Stimulated activated CD8-positive, alpha-beta memory T cell treated with anti-CD3 and anti-CD28 coated beads, Interleukin-15, amount 100 ng/mL, for 48 hours (primary cell): ENCODE results near the gene THPO.

Experiments
- DNase-seq, 2 donors: peaks; one replicate each; pipeline ENCODE4 v3.0.0-alpha.2; 2020; ENCODE audit warnings: low read depth in 2 of 2

The THPO gene

DNA sequence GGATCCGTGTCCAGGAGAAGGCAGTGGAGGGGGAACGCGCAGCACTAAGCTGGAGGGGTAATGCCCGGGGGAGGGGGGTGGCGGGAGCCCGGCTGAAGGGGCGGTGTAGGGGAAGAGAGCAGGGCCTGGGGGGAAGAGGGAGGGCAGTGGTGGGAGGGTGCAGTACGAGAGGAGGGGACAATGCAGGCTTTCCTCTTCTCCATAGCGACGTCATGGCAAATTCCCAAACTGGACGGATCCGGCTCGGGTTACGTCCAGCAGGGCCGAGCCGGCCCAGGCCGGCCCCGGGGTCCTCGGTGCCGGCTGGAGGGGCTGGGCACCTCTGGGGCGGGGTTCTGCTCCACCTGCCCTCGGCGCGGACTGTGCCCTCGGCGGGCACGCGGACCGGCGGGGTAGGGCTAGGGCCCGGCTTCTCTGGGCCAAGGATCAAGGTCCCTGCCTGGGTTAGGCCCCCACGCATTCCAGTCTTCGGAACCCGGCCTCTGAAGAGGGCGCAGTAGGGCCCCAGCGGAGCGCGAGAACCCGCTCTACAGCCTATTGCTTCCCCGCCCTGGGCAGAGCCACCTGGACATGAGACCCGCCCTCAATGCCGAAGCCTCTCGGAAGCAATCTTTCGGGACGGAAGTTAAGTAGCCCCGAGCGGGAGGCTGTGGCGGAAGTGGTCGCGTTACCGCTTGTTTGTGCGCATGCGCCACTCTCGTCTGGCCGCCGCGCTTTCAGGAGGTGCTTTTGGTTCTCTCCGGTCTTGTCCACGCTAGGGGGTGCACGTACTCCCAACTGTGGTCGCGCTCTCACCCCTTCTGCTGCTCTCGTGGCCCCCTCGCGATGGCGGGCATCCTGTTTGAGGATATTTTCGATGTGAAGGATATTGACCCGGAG is 15.1 kb downstream of the THPO start:
- peak; percentile 95 to 96 for DNase-seq

GRCh38 chr3:184361932-184362667 is 15.9 kb downstream of the THPO start:
- DNase-seq = peak; percentile 16 to 35

DNA sequence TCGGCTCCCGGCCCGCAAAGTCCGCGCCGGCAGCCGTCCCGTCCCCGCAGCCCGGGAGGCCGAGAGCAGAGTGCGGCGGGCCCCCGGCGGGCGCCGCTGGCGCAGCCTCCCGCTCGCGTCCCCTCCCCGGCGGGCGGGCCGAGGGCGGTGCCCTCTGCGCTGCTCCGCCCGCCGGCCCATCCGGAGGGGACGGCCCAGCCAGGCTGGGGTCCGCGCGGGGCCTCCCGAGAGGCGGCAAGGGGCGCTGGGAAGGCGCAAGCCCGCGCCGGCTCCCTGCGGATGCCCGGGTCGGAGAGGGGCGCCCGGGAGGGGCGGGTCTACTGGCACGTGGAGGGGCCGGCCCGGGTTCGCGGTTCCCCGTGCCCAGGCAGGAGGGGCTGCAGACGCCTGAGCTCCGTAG is 16.5 kb downstream of the THPO start, which contains the start of the genes CLCN2 and POLR2H:
CLCN2 (minus strand) TSS at position 74 of the 400 bp plus-strand sequence. CDS start 126 bp downstream, outside the sequence.
POLR2H (plus strand) TSS at position 179 of the 400 bp plus-strand sequence. CDS start 1,783 bp downstream, outside the sequence.
- peak; percentile 27 to 33 for DNase-seq

- DNase-seq = no peak
These were observed 17.0 kb downstream of the THPO start for GRCh38 chr3:184360929-184361531.

GRCh38 chr3:184360070-184360928 is 17.7 kb downstream of the THPO start:
- no peak for DNase-seq

- no peak for DNase-seq
These were observed 18.4 kb downstream of the THPO start for GRCh38 chr3:184359610-184360009.

DNA sequence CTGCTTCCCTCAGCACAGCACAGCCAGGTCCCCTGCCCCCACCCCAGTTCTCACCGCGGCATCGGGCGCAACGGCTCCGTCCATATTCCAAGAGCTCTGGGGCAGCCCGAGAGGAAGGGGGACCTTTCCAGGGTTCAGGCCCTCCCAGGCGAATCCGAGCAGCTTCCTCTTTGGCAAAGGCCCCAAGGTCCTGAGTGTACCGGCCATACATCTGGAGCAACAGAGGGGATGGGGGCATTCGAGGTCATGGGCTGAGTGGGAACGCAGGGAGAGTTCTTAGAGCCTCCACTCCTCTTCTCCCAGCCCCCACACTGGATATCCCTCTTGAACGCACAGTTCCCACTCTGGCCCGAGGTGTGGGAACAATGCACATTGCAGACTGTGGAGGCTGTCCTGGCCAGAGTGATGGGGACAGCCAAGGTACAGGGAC is 19.1 kb downstream of the THPO start:
- DNase-seq = no peak

GRCh38 chr3:184358124-184358767 is 19.8 kb downstream of the THPO start:
- no peak for DNase-seq

DNA sequence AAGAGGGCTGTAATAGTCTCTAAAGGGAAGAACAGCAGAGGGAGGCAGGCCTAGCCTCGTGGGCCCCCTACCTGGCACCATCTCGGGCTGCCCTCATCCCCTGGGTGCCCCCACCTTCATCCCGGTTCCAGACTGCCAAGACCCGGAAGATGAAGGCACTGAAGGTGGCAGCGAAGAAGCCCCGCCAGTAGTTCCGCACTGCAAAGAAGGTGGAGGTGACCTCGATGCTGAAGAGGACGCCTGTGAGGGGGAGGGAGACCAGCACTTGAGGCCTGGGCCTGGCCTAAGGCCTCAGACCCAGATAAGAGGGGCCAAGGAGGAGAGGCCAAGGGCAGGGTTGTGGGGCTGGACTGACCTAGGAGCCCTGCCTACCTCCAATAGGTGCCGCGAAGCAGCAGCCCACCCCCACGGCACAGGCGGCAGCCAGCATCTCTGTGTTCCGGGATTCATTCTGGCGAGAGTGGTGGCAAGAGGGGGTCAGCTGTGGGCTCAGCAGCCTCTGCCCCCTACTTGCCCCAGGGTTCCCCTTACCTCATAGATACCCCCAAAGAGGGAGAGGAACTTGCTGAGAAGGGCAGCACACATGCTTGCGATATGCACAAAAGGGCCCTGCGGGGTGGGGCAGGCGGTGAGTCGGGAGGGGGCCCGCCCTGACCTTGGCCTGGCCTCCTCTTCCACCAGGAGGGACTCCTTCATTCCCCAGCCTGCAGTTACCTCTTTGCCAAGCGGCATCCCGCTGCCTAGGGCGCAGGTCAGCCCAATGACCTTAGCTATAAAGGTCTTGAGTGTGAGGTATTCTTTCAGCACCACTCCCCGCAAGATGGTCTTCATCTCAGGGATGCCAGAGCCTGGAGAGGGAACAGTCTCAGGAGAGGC is 20.5 kb downstream of the THPO start:
- no peak for DNase-seq

DNA sequence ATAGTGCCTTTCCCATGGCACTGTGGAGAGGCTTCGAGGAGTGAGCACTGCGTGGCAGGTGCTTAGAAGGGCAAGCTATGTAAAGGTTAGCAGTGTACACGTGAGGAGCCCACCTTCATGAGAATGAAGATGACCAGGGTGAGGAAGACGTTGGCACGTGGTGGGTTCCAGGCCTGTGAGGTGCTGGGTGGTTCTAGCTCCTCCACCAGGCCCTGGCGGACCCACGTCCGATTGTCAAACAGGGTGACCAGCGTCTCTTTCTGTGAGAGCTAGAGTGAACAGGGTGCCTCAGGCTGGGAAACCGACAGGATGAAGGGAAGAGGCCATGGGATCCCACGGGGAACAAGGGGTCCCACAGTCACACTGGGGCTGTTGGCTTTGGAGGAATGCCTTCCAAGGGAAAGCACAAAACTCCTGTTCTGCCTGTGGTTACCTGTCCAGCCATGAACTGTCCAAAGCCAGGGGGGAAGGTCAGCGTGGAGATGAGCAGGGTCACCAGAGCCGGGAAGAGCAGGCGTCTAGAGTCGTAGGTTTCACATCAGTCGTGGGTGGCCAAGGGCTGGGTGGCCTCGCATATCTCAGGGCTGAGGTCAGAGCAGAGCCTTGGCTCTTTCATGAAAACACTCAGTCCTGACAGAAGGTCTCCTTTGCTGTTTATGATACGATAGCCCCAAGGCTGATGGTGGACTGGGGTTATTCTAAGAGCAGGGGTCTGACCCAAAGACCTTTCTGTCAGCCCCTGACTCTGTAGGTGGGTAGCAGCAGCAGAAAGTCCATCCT is 22.6 kb downstream of the THPO start:
- DNase-seq = no peak

DNA sequence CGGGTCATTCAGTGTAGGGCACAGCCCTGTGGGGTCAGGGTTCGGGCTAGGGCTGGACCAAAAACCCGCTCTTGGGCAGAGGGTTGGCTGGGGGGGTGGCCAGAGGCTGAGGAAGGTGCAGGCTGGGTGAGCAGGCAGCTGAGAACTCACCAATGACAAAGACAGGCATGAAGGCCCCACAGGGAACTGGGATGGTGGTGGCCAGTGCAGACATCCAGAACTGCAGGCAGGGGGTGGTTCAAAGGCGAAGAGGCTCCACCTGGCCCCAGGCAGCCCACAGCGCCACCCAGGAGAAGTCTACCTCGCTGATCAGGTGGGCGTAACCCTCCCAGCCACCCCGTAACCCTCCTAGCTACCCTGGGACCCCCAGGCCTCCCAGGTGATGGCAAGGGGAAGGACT is 23.3 kb downstream of the THPO start:
- DNase-seq = no peak

DNA sequence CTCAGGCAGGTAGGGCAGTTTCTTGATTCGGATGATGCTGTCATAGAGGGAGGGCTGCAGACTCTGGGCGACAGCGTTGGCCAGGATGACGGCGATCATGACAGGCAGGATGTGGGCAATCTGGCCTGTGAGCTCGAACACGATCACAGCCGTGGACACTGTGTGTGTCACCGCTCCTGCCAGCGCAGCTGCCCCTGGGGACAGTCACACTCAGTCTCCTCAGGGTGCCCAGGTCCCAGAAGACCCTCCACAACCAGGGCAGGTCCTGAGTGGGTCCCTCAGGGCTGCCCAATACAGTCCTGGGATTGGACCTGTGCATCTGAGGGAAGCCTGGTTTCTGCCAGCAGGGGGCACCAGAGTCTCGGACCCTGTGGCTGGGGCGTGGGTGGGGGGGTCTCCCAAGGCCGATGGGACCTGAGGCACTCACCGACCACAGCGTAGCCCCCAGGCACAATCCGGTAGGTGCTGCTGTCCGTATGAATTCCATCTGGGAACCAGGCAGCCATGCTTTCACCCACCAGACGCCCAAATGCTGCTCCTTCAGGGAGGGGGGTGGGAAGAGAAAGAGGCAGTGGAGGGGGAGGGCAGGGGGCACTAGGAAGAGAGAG is 23.8 kb downstream of the THPO start:
- DNase-seq = peak; percentile 23 to 39

DNA sequence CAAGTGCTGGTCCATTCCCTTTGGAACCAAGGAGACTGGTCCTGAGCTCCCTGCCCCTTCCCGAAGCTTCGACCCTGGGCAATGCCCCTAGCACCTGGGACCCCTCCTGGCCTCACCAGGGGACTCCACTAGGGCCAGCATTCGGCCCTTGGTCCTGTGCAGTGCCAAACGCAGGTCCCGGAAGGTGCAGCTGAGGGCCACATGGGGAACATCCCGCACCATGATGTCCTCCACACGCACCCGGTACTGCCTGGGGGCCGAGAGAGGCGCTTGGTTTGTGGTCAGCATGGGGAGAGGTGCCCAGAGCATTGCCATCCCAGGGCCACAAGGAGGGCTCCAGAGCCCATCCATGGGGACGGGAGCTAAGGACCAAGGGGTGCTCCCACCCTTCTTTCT is 24.5 kb downstream of the THPO start:
- no peak for DNase-seq

DNA sequence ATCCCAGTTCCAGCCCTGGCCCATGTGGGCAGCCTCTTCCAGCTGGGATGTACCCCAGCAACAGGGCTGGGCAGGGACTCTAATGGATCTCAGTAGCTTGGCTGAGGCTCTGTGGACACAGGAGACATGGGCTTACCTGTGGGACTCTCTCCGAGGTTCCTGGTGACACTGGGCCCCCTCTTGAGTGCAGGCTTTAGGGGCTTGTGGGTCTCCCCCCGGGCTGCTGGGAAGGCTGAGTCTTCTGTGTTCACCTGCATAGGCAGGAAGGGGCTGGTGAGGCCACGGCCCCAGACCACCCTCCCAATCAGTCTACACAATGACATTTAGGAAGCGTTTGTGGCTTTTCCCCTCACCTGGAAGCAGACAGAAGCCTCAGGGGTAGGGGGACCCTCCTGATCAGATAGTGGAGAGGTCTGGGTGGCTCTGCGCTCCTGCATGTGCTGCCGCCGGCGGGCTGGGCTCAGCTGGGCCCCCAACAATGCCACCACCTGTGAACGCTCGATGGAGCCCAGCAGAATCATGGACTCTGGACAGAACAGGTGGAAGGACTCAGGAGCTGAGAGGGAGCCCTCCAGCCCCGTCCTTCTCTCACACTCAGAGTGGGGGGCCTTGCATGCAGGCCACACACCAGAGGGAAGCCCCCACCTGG is 25.0 kb downstream of the THPO start:
- DNase-seq = no peak

- DNase-seq = no peak
These were observed 25.7 kb downstream of the THPO start for GRCh38 chr3:184352149-184352785.

DNA sequence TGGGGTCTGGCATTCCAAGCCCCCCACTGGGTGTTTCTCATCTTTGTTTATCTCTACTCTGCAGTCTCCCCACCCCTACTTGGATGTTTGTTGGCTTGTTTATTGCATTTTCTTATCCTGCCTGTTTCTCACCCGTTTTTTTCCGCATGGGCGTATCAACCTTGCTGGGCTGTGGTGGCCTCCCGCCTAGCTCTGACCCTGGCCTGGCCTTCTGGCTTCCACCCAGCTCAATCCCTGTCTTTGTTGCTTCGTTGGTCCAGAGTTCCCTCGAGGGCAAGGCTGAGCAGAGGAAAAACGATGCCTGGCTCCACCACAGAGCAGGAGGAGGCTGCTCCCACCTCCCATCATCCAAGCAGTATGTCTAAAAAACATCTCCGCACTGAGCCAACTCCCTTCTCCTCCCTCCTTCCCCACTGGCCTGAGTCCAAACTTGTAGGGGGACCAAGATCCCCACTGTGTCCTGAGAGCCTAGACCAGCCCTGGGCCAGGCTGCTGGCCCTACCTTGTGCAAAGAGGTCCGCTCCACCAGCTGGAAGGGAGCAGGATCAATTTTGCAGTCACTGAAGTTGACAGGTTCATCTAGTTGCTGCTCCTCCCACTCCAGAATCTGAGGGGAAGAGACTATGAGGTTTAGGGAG is 26.4 kb downstream of the THPO start:
- no peak for DNase-seq

DNA sequence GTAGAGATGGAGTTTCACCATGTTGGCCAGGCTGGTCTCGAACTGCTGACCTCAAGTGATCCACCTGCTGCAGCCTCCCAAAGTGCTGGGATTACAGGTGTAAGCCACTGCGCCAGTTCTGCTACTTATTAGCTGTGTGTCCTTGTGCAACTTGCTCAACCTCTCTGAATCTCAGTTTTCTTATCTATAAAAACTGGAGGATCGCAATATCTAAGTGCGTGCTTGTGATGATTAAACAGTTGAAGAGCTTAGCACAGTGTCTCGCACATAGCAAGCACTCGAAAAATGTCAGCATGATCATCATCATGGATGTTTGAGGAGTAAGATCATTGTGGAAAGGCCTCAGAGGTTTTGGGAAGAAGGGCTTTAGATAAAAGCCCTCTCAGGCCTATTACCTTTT is 27.4 kb downstream of the THPO start:
- DNase-seq = no peak
